Chondrocyte (in vitro differentiated cells): ENCODE data around the gene TUBA1A. TPM values are rescaled to one million over a fixed set of nuclear protein-coding genes. Genes with fewer than 3 reads are reported as not detected.
"Not testable (repeated sequence)": the region's sequence is repeated elsewhere in the genome, so short reads cannot be mapped to it uniquely, and the experiment has no call there.

Source experiments
- DNase-seq: peaks from one replicate; pipeline ENCODE4 v3.0.0; 2021; ENCODE audit warnings: mixed read lengths, low spot score
- H3K27ac Mint-ChIP-seq: one replicate; pipeline ENCODE4 v1.8.0; 2021; ENCODE audit warnings: mild to moderate bottlenecking, moderate library complexity, mixed read lengths; ENCODE audit not compliant: unreplicated experiment
- H3K27me3 Mint-ChIP-seq: 2 replicates; pipeline ENCODE4 v1.8.0; 2021; ENCODE audit warnings: low read depth, mixed read lengths
- H3K36me3 Mint-ChIP-seq: 2 replicates; pipeline ENCODE4 v1.8.0; 2021; ENCODE audit warnings: low read depth, mixed read lengths
- H3K4me1 Mint-ChIP-seq: 2 replicates; pipeline ENCODE4 v1.8.0; 2021; ENCODE audit warnings: low read depth, mild to moderate bottlenecking, mixed read lengths
- H3K4me3 Mint-ChIP-seq: one replicate; pipeline ENCODE4 v1.8.0; 2021; ENCODE audit warnings: mild to moderate bottlenecking, moderate library complexity, mixed read lengths; ENCODE audit not compliant: unreplicated experiment
- H3K9me3 Mint-ChIP-seq: 2 replicates; pipeline ENCODE4 v1.8.0; 2021; ENCODE audit warnings: low read depth, mixed read lengths
- total RNA-seq: library from RNA; stranded (reverse); gene quantifications from 3 replicates; pipeline ENCODE4 v1.2.1, GENCODE V29; 2021
- TF ChIP-seq, protein P1 (sequence below): fragments of 200-600 bp; sonication (generic); IDR thresholded peaks from 2 replicates; pipeline ENCODE4 v1.5.0; 2021; ENCODE audit warnings: antibody characterized with exemption, mild to moderate bottlenecking, moderate library complexity

The TUBA1A gene
- total RNA-seq, 1 donor from 2014 or later, result 437 TPM

DNA sequence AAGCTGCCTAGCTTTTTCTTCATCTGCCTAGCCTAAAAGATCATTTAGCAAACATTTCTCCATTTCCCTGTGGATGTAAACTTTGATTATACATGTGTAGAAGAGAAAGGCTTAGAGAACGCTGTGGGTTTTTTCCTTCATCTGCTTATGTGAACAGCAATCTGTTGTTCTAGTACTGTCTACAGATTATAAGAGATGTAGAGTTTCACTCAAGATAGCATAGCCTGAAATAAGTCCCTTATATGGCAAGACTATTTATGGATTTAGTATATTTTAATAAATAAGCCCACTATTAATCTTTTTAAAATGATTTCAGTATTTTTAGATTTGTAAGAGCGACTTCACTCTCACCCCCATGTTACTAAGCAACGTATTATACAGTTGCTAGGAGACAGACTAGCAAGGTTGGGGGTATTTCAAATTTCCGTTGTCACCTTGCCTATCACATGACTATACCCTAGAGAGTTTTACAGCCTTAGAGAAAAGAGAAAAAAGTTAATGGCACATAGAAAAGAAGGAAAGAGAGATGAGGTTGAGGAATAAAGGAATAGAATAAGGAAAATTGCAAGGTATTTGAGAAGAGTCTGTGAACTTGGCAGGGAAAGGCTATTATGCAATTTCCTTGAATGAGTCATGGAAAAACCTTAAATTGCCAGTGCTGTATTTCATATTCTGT, 12.2 kb upstream of the TUBA1A start:
- TF ChIP-seq, protein P1, sequence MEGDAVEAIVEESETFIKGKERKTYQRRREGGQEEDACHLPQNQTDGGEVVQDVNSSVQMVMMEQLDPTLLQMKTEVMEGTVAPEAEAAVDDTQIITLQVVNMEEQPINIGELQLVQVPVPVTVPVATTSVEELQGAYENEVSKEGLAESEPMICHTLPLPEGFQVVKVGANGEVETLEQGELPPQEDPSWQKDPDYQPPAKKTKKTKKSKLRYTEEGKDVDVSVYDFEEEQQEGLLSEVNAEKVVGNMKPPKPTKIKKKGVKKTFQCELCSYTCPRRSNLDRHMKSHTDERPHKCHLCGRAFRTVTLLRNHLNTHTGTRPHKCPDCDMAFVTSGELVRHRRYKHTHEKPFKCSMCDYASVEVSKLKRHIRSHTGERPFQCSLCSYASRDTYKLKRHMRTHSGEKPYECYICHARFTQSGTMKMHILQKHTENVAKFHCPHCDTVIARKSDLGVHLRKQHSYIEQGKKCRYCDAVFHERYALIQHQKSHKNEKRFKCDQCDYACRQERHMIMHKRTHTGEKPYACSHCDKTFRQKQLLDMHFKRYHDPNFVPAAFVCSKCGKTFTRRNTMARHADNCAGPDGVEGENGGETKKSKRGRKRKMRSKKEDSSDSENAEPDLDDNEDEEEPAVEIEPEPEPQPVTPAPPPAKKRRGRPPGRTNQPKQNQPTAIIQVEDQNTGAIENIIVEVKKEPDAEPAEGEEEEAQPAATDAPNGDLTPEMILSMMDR, result no peak

DNA sequence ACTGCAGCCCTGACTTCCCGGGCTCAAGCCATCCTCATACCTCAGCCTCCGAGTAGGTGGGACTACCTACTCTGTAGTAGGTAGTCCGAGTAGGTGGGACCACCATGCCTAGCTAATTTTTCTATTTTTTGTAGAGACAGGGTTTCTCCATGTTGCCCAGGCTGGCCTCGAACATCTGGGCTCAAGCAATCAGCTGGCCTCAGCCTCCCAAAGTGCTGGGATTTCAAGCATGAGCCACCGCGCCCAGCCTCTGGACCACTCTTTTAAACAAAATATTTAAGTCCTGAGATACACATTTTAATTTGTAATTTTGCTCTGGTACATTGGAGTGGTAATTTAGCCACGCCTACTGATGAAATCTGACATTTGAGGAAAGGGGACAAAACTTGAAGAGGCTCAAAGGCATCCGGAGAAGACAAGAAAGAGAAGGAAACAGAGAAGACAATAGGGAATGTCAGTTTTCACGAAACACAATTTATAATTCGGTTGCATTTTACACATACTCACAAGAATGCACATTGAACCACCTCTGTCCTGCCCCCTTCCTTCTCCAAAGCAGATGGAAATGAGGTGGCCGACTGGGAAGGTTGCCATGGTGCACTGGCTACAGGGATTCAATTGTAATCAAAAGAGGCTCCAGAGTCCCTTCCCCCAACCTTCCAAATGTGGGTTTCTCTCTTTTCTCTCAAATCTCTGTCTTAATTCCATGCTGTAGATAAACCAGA, 9.7 kb upstream of the TUBA1A start:
- no peaks in the 10 kb centered on the region for H3K36me3 Mint-ChIP-seq
- H3K27me3 Mint-ChIP-seq, result no peaks in the 10 kb centered on the region
- no peaks in the 10 kb centered on the region for H3K9me3 Mint-ChIP-seq
- H3K4me1 Mint-ChIP-seq, result peaks cover 30% of the 10 kb centered on the region
- peak; percentile 18 for DNase-seq
- peak overlapping the region; percentile 50 for H3K27ac Mint-ChIP-seq
- H3K4me3 Mint-ChIP-seq, result no peak overlapping the region
- TF ChIP-seq, protein P1, result no peak

More for the DNA sequence above, 12.2 kb upstream of the TUBA1A start:
- Mint-ChIP-seq H3K27me3 (no peaks in the 10 kb centered on the region), H3K36me3 (no peaks in the 10 kb centered on the region), H3K27ac (peak overlapping the region; percentile 87), H3K4me1 (peaks cover 30% of the 10 kb centered on the region), H3K9me3 (no peaks in the 10 kb centered on the region), H3K4me3 (peak overlapping the region; percentile 23)
- no peak for DNase-seq

DNA sequence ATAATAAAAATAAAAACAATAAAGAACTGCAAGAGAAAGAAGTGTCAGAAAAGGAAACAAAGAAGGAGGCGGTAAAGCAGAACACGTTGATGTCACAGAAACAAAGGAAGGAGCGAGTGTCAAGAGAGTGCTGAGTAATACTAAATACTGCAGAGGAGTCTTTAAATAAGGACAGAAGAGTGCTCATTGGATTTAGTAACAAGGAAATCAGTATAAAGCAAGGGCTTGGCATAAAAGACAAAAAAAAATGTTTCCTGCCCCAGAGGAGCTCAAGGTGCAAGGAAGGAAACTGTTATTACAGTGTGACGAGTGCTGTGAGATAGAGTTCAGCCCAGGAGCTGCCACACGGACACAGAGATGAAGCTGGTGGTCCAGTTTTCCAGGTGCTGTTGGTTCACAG, 8.4 kb upstream of the TUBA1A start:
- Mint-ChIP-seq H3K4me1 (peaks cover 30% of the 10 kb centered on the region), H3K4me3 (no peak overlapping the region), H3K27ac (no peak overlapping the region), H3K36me3 (no peaks in the 10 kb centered on the region), H3K9me3 (no peaks in the 10 kb centered on the region), H3K27me3 (no peaks in the 10 kb centered on the region)
- TF ChIP-seq, protein P1, result no peak
- no peak for DNase-seq

DNA sequence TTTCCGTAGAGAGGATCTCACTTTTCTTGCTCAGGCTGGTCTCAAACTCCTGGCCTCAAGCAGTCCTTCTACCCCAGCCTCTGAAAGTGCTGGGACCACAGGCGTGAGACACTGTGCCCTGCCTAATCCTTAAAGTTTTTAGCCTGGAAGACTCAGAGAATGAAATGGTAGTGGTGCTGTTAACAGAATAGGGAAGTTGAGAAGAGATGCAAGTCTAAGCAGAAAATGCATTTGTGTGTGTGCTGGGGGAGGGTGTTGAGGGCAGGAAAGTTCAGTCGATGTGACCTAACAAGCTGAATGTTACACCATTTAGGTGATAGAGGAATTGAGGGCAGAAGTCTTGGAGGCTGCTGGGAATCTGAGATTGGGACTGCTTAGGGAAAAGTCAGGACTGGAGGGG, 6.9 kb upstream of the TUBA1A start:
- no peak overlapping the region for H3K4me3 Mint-ChIP-seq
- H3K27me3 Mint-ChIP-seq, result no peaks in the 10 kb centered on the region
- H3K4me1 Mint-ChIP-seq, result peaks cover 16% of the 10 kb centered on the region
- H3K36me3 Mint-ChIP-seq, result no peaks in the 10 kb centered on the region
- DNase-seq, result no peak
- H3K9me3 Mint-ChIP-seq, result no peaks in the 10 kb centered on the region
- TF ChIP-seq, protein P1, result no peak
- no peak overlapping the region for H3K27ac Mint-ChIP-seq

DNA sequence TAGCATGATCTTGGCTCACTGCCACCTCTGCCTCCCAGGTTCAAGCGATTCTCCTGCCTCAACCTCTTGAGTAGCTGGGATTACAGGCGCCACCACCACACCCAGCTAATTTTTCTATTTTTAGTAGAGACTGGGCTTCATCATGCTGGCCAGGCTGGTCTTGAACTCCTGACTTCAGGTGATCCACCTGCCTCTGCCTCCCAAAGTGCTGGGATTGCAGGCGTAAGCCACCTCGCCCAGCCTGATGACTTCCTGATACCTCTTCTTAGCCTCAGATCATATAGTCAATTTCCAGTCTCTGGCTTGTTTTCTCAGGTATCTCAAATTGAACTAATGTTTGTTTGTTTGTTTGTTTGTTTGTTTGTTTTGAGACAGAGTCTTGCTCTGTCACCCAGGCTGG, 4.9 kb upstream of the TUBA1A start:
- H3K36me3 Mint-ChIP-seq, H3K4me1 Mint-ChIP-seq, DNase-seq, H3K9me3 Mint-ChIP-seq, H3K27ac Mint-ChIP-seq, H3K27me3 Mint-ChIP-seq, H3K4me3 Mint-ChIP-seq: not testable (repeated sequence)

DNA sequence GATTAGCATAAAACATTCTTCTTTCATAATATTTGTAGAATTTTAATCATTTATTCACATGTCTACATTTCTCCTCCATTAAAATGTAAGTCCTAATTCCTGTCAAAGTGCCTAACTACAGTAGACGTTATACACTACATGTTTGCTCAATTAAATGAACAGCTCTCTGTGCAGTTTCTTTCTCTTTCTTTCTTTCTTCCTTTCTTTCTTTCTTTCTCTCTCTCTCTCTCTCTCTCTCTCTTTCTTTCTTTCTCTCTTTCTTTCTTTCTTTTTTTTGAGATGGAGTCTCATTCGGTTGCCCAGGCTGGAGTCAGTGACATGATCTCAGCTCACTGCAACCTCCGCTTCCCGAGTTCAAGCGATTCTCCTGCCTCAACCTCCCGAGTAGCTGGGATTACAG, 2.6 kb upstream of the TUBA1A start:
- not testable (repeated sequence) for H3K27ac Mint-ChIP-seq, H3K4me3 Mint-ChIP-seq, DNase-seq, H3K9me3 Mint-ChIP-seq, H3K27me3 Mint-ChIP-seq
- H3K36me3 Mint-ChIP-seq, result peaks cover 14% of the 10 kb centered on the region
- peaks cover 16% of the 10 kb centered on the region for H3K4me1 Mint-ChIP-seq
